CD4-positive, CD25-positive, alpha-beta regulatory T cell (primary cell): ENCODE measurements around the gene ABCC11. TPM values are rescaled to one million over a fixed set of nuclear protein-coding genes. Genes with fewer than 3 reads are reported as not detected.

Experiments
- ATAC-seq, 2 donors: fragments of 150-1000 bp; cut with Tn5 transposase; one replicate each; pipeline ENCODE4 v1.10.0; 2021; ENCODE audit warnings: low read depth in 2 of 2, moderate number of reproducible peaks in 2 of 2, moderate library complexity in 1 of 2
- DNase-seq, 3 donors: peaks; one replicate each; pipeline versions ENCODE4 v3.0.0 to v3.0.0-alpha.2; 2012 to 2022; ENCODE audit warnings: mixed read lengths in 1 of 3
- H3K27ac ChIP-seq: one replicate; pipeline ENCODE4 v1.7.0; 2013; ENCODE audit warnings: mild to moderate bottlenecking, low read length; ENCODE audit not compliant: insufficient read depth, poor library complexity, severe bottlenecking
- H3K27me3 ChIP-seq: one replicate; pipeline ENCODE4 v1.7.0; 2013; ENCODE audit warnings: low read length; ENCODE audit not compliant: control insufficient read depth, insufficient read depth
- H3K36me3 ChIP-seq: one replicate; pipeline ENCODE4 v1.7.0; 2013; ENCODE audit warnings: mild to moderate bottlenecking, low read length, moderate library complexity; ENCODE audit not compliant: control insufficient read depth, insufficient read depth
- H3K4me1 ChIP-seq: 2 replicates; pipeline ENCODE4 v1.7.0; 2013; ENCODE audit warnings: mild to moderate bottlenecking, low read length; ENCODE audit not compliant: insufficient read depth, control insufficient read depth, poor library complexity, severe bottlenecking
- H3K4me3 ChIP-seq: one replicate; pipeline ENCODE4 v1.7.0; 2013; ENCODE audit warnings: low read depth, mild to moderate bottlenecking, low read length, moderate library complexity
- H3K9me3 ChIP-seq, 2 experiments: 1 replicate in 1 of 2; 2 replicates in 1 of 2; pipeline ENCODE4 v1.7.0; 2013; ENCODE audit warnings: low read length in 2 of 2, mild to moderate bottlenecking in 1 of 2, moderate library complexity in 1 of 2; ENCODE audit not compliant: control insufficient read depth in 2 of 2
- H3K27ac Mint-ChIP-seq, 3 donors: one replicate each; pipeline ENCODE4 v1.8.0; 2020 to 2022; ENCODE audit warnings: mild to moderate bottlenecking in 3 of 3, mixed read lengths in 3 of 3, moderate library complexity in 2 of 3
- H3K27me3 Mint-ChIP-seq: one replicate; pipeline ENCODE4 v1.8.0; 2022; ENCODE audit warnings: mild to moderate bottlenecking, mixed read lengths
- H3K36me3 Mint-ChIP-seq: one replicate; pipeline ENCODE4 v1.8.0; 2020; ENCODE audit warnings: mixed read lengths
- H3K4me1 Mint-ChIP-seq, 4 donors: one replicate each; pipeline ENCODE4 v1.8.0; 2020 to 2022; ENCODE audit warnings: mixed read lengths in 4 of 4, mild to moderate bottlenecking in 1 of 4
- H3K4me3 Mint-ChIP-seq, 4 donors: one replicate each; pipeline ENCODE4 v1.8.0; 2020 to 2022; ENCODE audit warnings: mild to moderate bottlenecking in 4 of 4, mixed read lengths in 4 of 4, moderate library complexity in 3 of 4
- H3K9me3 Mint-ChIP-seq, 7 donors: one replicate each; pipeline ENCODE4 v1.8.0; 2020 to 2022; ENCODE audit warnings: mixed read lengths in 7 of 7, mild to moderate bottlenecking in 3 of 7, moderate library complexity in 2 of 7
- polyA plus RNA-seq, 4 donors: library from polyadenylated mRNA; unstranded; fragments of 300-500 nt; fragmentation: Illumina TruSeq; gene quantifications; one replicate each; pipeline ENCODE4 v1.2.3, GENCODE V29; 2021
- total RNA-seq: library from RNA; stranded (reverse); gene quantifications from one replicate; pipeline ENCODE4 v1.2.3, GENCODE V29; 2022

Gene ABCC11
- total and polyA plus RNA-seq, 5 donors from 2014 or later = 0.13 to 0.30 TPM; not detected in 3

- H3K4me3 ChIP-seq = no peak overlapping the region
- Mint-ChIP-seq H3K27me3 (no peaks in the 10 kb centered on the region), H3K4me3 (no peak overlapping the region), H3K27ac (no peak overlapping the region), H3K4me1 (peaks cover 5 to 28% (median 10%) of the 10 kb centered on the region in 4 donors), H3K36me3 (peaks cover 39% of the 10 kb centered on the region), H3K9me3 (no peaks in the 10 kb centered on the region)
- no peak for DNase-seq
- peaks cover 71% of the 10 kb centered on the region for H3K36me3 ChIP-seq
- ATAC-seq = no peak
- H3K9me3 ChIP-seq = no peaks in the 10 kb centered on the region
- no peak overlapping the region for H3K27ac ChIP-seq
- H3K4me1 ChIP-seq = no peaks in the 10 kb centered on the region
- no peaks in the 10 kb centered on the region for H3K27me3 ChIP-seq
These were observed 25.6 kb upstream of the ABCC11 start for GRCh38 chr16:48272837-48273421.

- ATAC-seq (no peak), DNase-seq (no peak)
- Histone ChIP-seq H3K36me3 (peaks cover 61% of the 10 kb centered on the region), H3K4me3 (no peak overlapping the region), H3K27me3 (no peaks in the 10 kb centered on the region), H3K9me3 (no peaks in the 10 kb centered on the region), H3K4me1 (no peaks in the 10 kb centered on the region), H3K27ac (no peak overlapping the region)
- no peaks in the 10 kb centered on the region for H3K9me3 Mint-ChIP-seq
- peaks cover 0 to 18% (median 11%) of the 10 kb centered on the region in 4 donors for H3K4me1 Mint-ChIP-seq
- peaks cover 30% of the 10 kb centered on the region for H3K36me3 Mint-ChIP-seq
- H3K27ac Mint-ChIP-seq = no peak overlapping the region
- no peak overlapping the region for H3K4me3 Mint-ChIP-seq
- no peaks in the 10 kb centered on the region for H3K27me3 Mint-ChIP-seq
These were observed 24.4 kb upstream of the ABCC11 start for GRCh38 chr16:48271728-48272127.

GRCh38 chr16:48269011-48269410, 21.7 kb upstream of the ABCC11 start:
- no peaks in the 10 kb centered on the region for H3K9me3 ChIP-seq
- DNase-seq (no peak), ATAC-seq (no peak)
- Mint-ChIP-seq H3K9me3 (peaks cover 0 to 2% (median 0%) of the 10 kb centered on the region in 7 donors), H3K36me3 (peaks cover 34% of the 10 kb centered on the region), H3K4me1 (peaks cover 7 to 12% (median 9%) of the 10 kb centered on the region in 4 donors), H3K27me3 (no peaks in the 10 kb centered on the region), H3K27ac (peak overlapping the region in 2 of 3 donors; percentile 26 to 56), H3K4me3 (no peak overlapping the region)
- no peak overlapping the region for H3K27ac ChIP-seq
- no peaks in the 10 kb centered on the region for H3K27me3 ChIP-seq
- H3K4me3 ChIP-seq = no peak overlapping the region
- no peaks in the 10 kb centered on the region for H3K4me1 ChIP-seq
- peaks cover 63% of the 10 kb centered on the region for H3K36me3 ChIP-seq

GRCh38 chr16:48262631-48263030, 15.3 kb upstream of the ABCC11 start:
- Mint-ChIP-seq H3K4me1 (peaks cover 7 to 18% (median 12%) of the 10 kb centered on the region in 4 donors), H3K4me3 (no peak overlapping the region), H3K36me3 (peaks cover 61% of the 10 kb centered on the region), H3K27ac (no peak overlapping the region), H3K27me3 (no peaks in the 10 kb centered on the region), H3K9me3 (peaks cover 0 to 8% (median 0%) of the 10 kb centered on the region in 7 donors)
- no peak overlapping the region for H3K27ac ChIP-seq
- peaks cover 75% of the 10 kb centered on the region for H3K36me3 ChIP-seq
- no peak for ATAC-seq
- H3K4me3 ChIP-seq = no peak overlapping the region
- H3K9me3 ChIP-seq = no peaks in the 10 kb centered on the region
- no peak for DNase-seq
- no peaks in the 10 kb centered on the region for H3K4me1 ChIP-seq
- no peaks in the 10 kb centered on the region for H3K27me3 ChIP-seq

- ATAC-seq = no peak
These were observed 14.2 kb upstream of the ABCC11 start for GRCh38 chr16:48261569-48261968.

GRCh38 chr16:48256579-48257177, 9.3 kb upstream of the ABCC11 start:
- no peak overlapping the region for H3K4me3 Mint-ChIP-seq
- no peak overlapping the region for H3K27ac Mint-ChIP-seq
- no peak overlapping the region for H3K27ac ChIP-seq
- no peak for DNase-seq
- no peak for ATAC-seq
- no peaks in the 10 kb centered on the region for H3K9me3 Mint-ChIP-seq
- H3K4me3 ChIP-seq = no peak overlapping the region
- peaks cover 9 to 33% (median 21%) of the 10 kb centered on the region in 4 donors for H3K4me1 Mint-ChIP-seq
- H3K27me3 ChIP-seq = no peaks in the 10 kb centered on the region
- H3K36me3 Mint-ChIP-seq = peaks cover 50% of the 10 kb centered on the region
- peaks cover 79% of the 10 kb centered on the region for H3K36me3 ChIP-seq
- H3K4me1 ChIP-seq = no peaks in the 10 kb centered on the region
- H3K27me3 Mint-ChIP-seq = no peaks in the 10 kb centered on the region
- no peaks in the 10 kb centered on the region for H3K9me3 ChIP-seq

More at GRCh38 chr16:48261569-48261968, 14.2 kb upstream of the ABCC11 start:
- no peak overlapping the region for H3K4me3 ChIP-seq
- H3K9me3 ChIP-seq = no peaks in the 10 kb centered on the region
- peaks cover 77% of the 10 kb centered on the region for H3K36me3 ChIP-seq
- H3K4me1 ChIP-seq = no peaks in the 10 kb centered on the region
- DNase-seq = no peak
- Mint-ChIP-seq H3K36me3 (peaks cover 61% of the 10 kb centered on the region), H3K27ac (no peak overlapping the region), H3K9me3 (peaks cover 0 to 8% (median 0%) of the 10 kb centered on the region in 7 donors), H3K27me3 (no peaks in the 10 kb centered on the region), H3K4me3 (no peak overlapping the region), H3K4me1 (peaks cover 8 to 18% (median 12%) of the 10 kb centered on the region in 4 donors)
- H3K27ac ChIP-seq = no peak overlapping the region
- H3K27me3 ChIP-seq = no peaks in the 10 kb centered on the region

GRCh38 chr16:48252013-48252412, 4.7 kb upstream of the ABCC11 start:
- peaks cover 24% of the 10 kb centered on the region for H3K36me3 Mint-ChIP-seq
- no peak for ATAC-seq
- H3K27me3 Mint-ChIP-seq = no peaks in the 10 kb centered on the region
- no peaks in the 10 kb centered on the region for H3K27me3 ChIP-seq
- H3K27ac Mint-ChIP-seq = peak overlapping the region in 2 of 3 donors; percentile 78 to 80
- H3K4me1 ChIP-seq = peaks cover 14% of the 10 kb centered on the region
- H3K27ac ChIP-seq = no peak overlapping the region
- H3K4me1 Mint-ChIP-seq = peaks cover 41 to 54% (median 43%) of the 10 kb centered on the region in 4 donors
- no peak for DNase-seq
- H3K4me3 Mint-ChIP-seq = no peak overlapping the region
- no peak overlapping the region for H3K4me3 ChIP-seq
- no peaks in the 10 kb centered on the region for H3K9me3 Mint-ChIP-seq
- H3K36me3 ChIP-seq = peaks cover 44% of the 10 kb centered on the region
- H3K9me3 ChIP-seq = no peaks in the 10 kb centered on the region
